PC-3 (cell line): ENCODE measurements around the gene SLC48A1. TPM values are rescaled to one million over a fixed set of nuclear protein-coding genes. Genes with fewer than 3 reads are reported as not detected.
"Not testable (repeated sequence)": the region's sequence is repeated elsewhere in the genome, so short reads cannot be mapped to it uniquely, and the experiment has no call there.

Experiments
- ATAC-seq: fragments of 200-7000 bp; cut with Tn5 transposase; 2 replicates; pipeline ENCODE4 v1.9.1; 2020; ENCODE audit warnings: mild to moderate bottlenecking, moderate library complexity
- BruUV-seq: library from RNA; stranded (reverse); fragments of 400-500 nt; replicated peaks from 2 replicates; lab custom pipeline; 2021; lab: Mats Ljungman, UMichigan
- CTCF ChIA-PET: fragments of 300-600 bp; sonication (Branson Sonifier 250); formaldehyde crosslinking; loops from one replicate; lab custom pipeline; 2022; ENCODE audit warnings: antibody characterized with exemption; lab: Charles Lee
- POLR2A ChIA-PET: fragments of 300-600 bp; sonication (Branson Sonifier 250); formaldehyde crosslinking; loops from one replicate; lab custom pipeline; 2022; ENCODE audit warnings: antibody characterized with exemption; ENCODE audit not compliant: unreplicated experiment; lab: Charles Lee
- DNase-seq: peaks from one replicate; pipeline ENCODE4 v3.0.0-alpha.2; 2015
- H2AFZ ChIP-seq: fragments of 300-600 bp; sonication (generic); 2 replicates; pipeline ENCODE4 v1.6.0; 2016; ENCODE audit warnings: antibody characterized with exemption, low read length
- H3F3A ChIP-seq: fragments of 300-600 bp; sonication (generic); one replicate; pipeline ENCODE4 v1.6.0; 2017; ENCODE audit warnings: antibody characterized with exemption, low read length, control low read depth, mild to moderate bottlenecking; ENCODE audit not compliant: unreplicated experiment
- H3K27ac ChIP-seq: fragments of 300-600 bp; sonication (generic); 2 replicates; pipeline ENCODE4 v1.5.1; 2016; ENCODE audit warnings: mild to moderate bottlenecking, low read length
- H3K27me3 ChIP-seq: fragments of 300-600 bp; sonication (generic); 2 replicates; pipeline ENCODE4 v1.6.1; 2016; ENCODE audit warnings: low read length, mixed read lengths
- H3K36me3 ChIP-seq: fragments of 300-600 bp; sonication (generic); 2 replicates; pipeline ENCODE4 v1.6.1; 2016; ENCODE audit warnings: low read depth, mixed run types, low read length, mixed read lengths
- H3K4me1 ChIP-seq: fragments of 300-600 bp; sonication (generic); 2 replicates; pipeline ENCODE4 v1.5.1; 2016; ENCODE audit warnings: low read length; ENCODE audit not compliant: insufficient read depth
- H3K4me2 ChIP-seq: fragments of 300-600 bp; sonication (generic); 2 replicates; pipeline ENCODE4 v1.6.0; 2016; ENCODE audit warnings: low read length
- H3K4me3 ChIP-seq: fragments of 300-600 bp; sonication (generic); 2 replicates; pipeline ENCODE4 v1.5.1; 2016; ENCODE audit warnings: mild to moderate bottlenecking, low read length, mixed read lengths
- H3K79me2 ChIP-seq: fragments of 300-600 bp; sonication (generic); 2 replicates; pipeline ENCODE4 v1.6.1; 2017; ENCODE audit warnings: low read length, mixed read lengths
- H3K9ac ChIP-seq: fragments of 300-600 bp; sonication (generic); 2 replicates; pipeline ENCODE4 v1.6.0; 2016; ENCODE audit warnings: mild to moderate bottlenecking, low read length
- H3K9me2 ChIP-seq: fragments of 300-600 bp; sonication (generic); replicated peaks from 2 replicates; pipeline ENCODE4 v1.6.1; 2016; ENCODE audit warnings: mixed run types, low read length, mixed read lengths
- H3K9me3 ChIP-seq: fragments of 300-600 bp; sonication (generic); 2 replicates; pipeline ENCODE4 v1.6.1; 2016; ENCODE audit warnings: low read length, mixed read lengths
- H4K20me1 ChIP-seq: fragments of 300-600 bp; sonication (generic); 2 replicates; pipeline ENCODE4 v1.6.1; 2016; ENCODE audit warnings: low read length, mixed read lengths
- CTCF ChIP-seq: fragments of 300-600 bp; sonication (generic); conservative IDR thresholded peaks from 2 replicates; pipeline ENCODE4 v1.5.1; 2017; ENCODE audit warnings: antibody characterized with exemption, low read depth, mild to moderate bottlenecking, low read length
- EZH2 ChIP-seq: fragments of 300-600 bp; sonication (generic); IDR thresholded peaks from one replicate; pipeline ENCODE4 v1.6.1; 2017; ENCODE audit warnings: antibody characterized with exemption, mild to moderate bottlenecking, low read length; ENCODE audit not compliant: unreplicated experiment
- intact Hi-C: fragments of 100-400 bp; cut with micrococcal nuclease; formaldehyde crosslinking; loops from 2 replicates; pipeline ENCODE4 v1.9.0; 2023
- total RNA-seq: library from RNA; depleted of rRNA; stranded (reverse); fragments of >200 nt; gene quantifications from 2 replicates; pipeline ENCODE4 v1.2.3, GENCODE V29; 2014

SLC48A1 gene
- total RNA-seq, 1 experiment from 2014 or later = 21.4 TPM

- no peaks in the 10 kb centered on the region for H3K27me3 ChIP-seq
- H3F3A ChIP-seq = no peaks in the 10 kb centered on the region
- H4K20me1 ChIP-seq = peaks cover 24% of the 10 kb centered on the region; the same call in 1 of the 2 replicates
- peaks cover 100% of the 10 kb centered on the region for H3K79me2 ChIP-seq
- no peaks in the 10 kb centered on the region for H3K9me3 ChIP-seq
- 0 out of 2 replicates have a peak, but pooled peaks have one; percentile 27 for TF ChIP-seq CTCF
- TF ChIP-seq EZH2 = no peak
- H3K36me3 ChIP-seq = peaks cover 14% of the 10 kb centered on the region
- no peak overlapping the region for H3K4me3 ChIP-seq
- CTCF ChIA-PET = interaction anchor here (1.1 kb wide), 1 partner anchor 30 kb away, joined by 3 read pairs; no protein-coding TSS in a partner anchor
- ATAC-seq (peak; percentile 19; the same call in 1 of the 2 replicates), DNase-seq (peak; percentile 35)
- H3K9ac ChIP-seq = no peak overlapping the region
- peaks cover 21% of the 10 kb centered on the region for H3K4me1 ChIP-seq
- H2AFZ ChIP-seq = no peak overlapping the region
- no peak overlapping the region for H3K4me2 ChIP-seq
- no peak overlapping the region for H3K27ac ChIP-seq
- BruUV-seq = no TSS peak
- H3K9me2 ChIP-seq = no peaks in the 10 kb centered on the region
- POLR2A ChIA-PET = interaction anchor here (0.7 kb wide), 1 partner anchor 12 kb away, joined by 8 read pairs; no protein-coding TSS in a partner anchor
- intact Hi-C loops = no loop called here
Measured at GRCh38 chr12:47808574-47809365, 35.7 kb downstream of the SLC48A1 start.

GRCh38 chr12:47809518-47809917 lies 36.5 kb downstream of the SLC48A1 start:
- H3K9ac ChIP-seq, H2AFZ ChIP-seq, H3K27me3 ChIP-seq, H3K4me2 ChIP-seq, BruUV-seq, intact Hi-C loops, H3K27ac ChIP-seq, H3F3A ChIP-seq, DNase-seq, H3K4me3 ChIP-seq, H3K9me2 ChIP-seq, CTCF ChIA-PET, H3K9me3 ChIP-seq, ATAC-seq, POLR2A ChIA-PET: not testable (repeated sequence)
- Histone ChIP-seq H3K36me3 (peaks cover 15% of the 10 kb centered on the region), H4K20me1 (peaks cover 22% of the 10 kb centered on the region; the same call in 1 of the 2 replicates), H3K79me2 (peaks cover 100% of the 10 kb centered on the region), H3K4me1 (peaks cover 29% of the 10 kb centered on the region)

- Histone ChIP-seq H3K36me3 (peaks cover 16% of the 10 kb centered on the region), H3K4me2 (no peak overlapping the region), H3F3A (no peaks in the 10 kb centered on the region), H3K9ac (no peak overlapping the region), H3K9me2 (no peaks in the 10 kb centered on the region), H3K9me3 (no peaks in the 10 kb centered on the region), H3K79me2 (peaks cover 100% of the 10 kb centered on the region), H3K4me3 (no peak overlapping the region), H2AFZ (no peak overlapping the region), H3K27ac (no peak overlapping the region), H3K4me1 (peaks cover 37% of the 10 kb centered on the region), H4K20me1 (peaks cover 29% of the 10 kb centered on the region; the same call in 1 of the 2 replicates), H3K27me3 (no peaks in the 10 kb centered on the region)
- ChIA-PET POLR2A (no interaction called here), CTCF (no interaction called here)
- intact Hi-C loops = no loop called here
- TF ChIP-seq EZH2 = no peak
- no peak for ATAC-seq
- no TSS peak for BruUV-seq
- DNase-seq = no peak
Measured at GRCh38 chr12:47811072-47811396, 38.0 kb downstream of the SLC48A1 start.
